GM15510 (cell line): ENCODE results near the gene ADARB2.

Source experiments
- POLR2A ChIP-seq: IDR thresholded peaks from 3 replicates; pipeline ENCODE4 v1.6.1; 2011; ENCODE audit warnings: borderline replicate concordance; ENCODE audit not compliant: insufficient read length; ENCODE audit errors: extremely low read depth

Gene ADARB2

DNA sequence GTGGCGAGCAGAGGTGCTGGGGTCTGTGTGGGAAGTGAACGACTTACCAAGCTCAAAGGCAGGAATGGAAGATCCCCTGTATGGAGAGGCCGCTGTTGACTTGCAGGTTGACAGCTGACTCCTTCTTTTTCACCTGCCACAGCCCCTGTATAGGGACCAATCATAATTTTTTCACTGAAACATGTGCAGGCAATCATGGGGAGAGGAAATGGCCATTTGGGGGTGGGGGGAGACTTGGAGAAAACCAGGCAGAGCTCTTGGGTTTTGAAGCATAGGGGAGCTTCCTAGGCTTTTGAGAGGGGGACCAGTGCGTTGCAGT, 579.8 kb downstream of the ADARB2 start:
- no peak for TF ChIP-seq POLR2A

DNA sequence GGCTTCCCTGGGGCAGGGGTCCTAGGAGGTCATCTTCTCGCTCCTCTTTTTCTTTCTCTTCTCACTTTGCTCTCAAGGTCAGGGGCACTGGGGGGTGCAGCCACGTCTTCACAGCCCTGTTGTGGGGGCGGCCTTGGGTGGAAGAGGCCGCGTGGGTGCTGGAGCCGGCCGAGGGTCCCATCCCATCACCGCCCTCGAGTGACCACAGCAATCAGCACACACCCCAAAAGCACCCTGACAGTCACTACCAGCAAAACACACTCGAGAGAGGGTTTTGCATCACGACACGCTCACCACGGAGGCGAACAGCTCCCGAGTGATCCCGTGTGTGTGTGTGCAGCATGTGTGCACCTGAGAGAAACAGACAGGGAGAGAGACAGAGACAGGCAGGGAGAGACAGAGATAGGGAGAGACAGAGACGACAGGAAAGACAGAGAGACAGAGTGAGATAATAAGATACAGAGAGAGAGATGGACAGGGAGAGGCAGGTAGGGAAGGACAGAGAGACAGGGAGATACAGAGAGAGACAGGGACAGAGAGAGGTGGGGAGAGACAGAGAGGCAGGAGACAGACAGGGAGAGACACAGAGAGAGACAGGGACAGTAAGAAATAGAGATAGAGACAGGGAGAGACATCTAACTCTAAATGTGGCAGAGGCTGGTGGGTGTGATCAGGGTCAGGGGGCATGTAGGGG, 580.3 kb downstream of the ADARB2 start:
- no peak for TF ChIP-seq POLR2A

DNA sequence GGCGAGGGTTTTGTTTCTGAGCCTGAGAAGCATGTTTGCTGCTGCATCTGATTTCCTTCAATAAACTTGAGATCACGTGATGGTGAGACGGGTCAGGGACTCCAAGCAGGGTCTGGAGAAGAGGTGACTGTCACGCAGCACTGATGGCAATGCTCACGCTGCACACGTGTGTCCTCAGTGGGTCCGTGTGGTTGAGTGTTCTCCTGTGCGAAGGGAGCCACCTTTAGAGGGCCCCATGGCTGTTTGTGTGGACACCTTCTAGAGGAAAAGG, 580.8 kb downstream of the ADARB2 start:
- TF ChIP-seq POLR2A: no peak

DNA sequence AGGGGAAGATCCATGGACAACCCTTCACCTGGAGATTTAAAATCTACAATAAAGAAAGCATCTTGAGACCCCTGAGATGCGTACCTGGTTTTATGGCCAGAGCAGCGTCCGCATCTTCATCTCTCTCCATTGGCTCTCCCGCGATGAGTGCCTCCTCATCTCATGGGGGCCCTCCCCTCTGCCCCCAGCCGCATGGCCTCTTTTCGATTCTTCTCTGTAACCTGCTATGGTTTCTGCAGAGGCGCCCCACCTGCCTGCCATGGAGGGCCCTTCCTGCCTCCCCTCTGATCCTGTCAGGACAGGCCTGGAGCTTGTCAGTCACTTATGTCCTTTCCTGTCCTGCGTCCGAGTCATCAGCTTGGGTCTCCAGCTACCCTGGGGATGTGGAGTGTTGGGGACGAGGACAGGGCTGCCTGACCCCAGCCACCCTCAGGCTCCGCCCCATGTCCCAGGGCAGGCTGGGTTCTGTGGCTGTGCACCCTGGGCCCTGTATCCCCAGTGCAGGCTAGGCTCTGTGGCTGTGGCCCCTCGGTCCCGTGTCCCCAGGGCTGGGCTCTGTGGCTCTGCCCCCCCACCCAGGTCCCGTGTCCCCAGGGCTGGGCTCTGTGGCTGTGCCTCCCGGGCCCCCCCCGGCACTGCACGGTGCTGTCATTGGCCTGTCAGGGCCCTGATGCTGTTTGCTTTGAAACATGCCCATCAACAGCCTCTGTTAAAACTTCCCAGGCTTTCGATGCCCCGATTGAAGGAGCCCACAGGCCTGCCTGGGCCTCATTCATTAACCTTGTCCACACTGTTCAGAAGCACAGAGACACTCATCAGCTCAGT, 581.3 kb downstream of the ADARB2 start:
- TF ChIP-seq POLR2A: no peak

DNA sequence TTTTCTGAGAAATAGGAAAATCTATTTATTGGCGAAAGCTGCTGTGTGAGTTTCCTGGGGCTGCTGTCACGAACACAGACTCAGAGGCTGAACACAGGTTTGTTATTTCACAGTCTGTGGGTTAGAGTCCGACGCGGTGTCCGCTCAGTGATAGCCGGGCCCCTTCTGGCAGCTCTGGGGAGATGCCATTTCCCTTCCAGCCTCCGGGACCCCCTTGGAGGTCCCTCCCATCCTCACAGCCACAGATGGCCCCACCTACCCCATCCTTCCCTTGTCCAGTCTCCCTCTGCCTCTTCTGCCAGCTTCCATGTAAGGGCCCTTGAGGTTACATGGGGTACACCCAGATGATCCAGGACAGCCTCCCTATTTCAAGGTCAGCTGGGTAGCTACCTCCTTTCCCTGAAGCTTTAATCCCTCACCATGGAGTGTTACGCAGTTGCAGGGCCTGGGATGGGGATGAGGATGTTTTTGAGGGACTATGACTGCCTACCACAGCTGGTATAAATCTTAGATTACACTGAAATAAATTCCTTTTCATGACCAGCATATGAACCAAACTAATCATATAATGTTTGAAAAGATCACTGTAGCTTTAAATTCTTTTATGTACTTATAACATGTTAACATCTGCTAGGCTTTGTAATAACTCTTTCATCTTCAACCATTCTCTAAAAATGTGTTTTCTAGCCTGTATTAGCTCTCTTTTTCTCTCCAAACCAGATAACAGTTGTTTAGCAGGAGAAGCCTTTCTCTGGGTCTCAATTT, 582.6 kb downstream of the ADARB2 start:
- no peak for TF ChIP-seq POLR2A

DNA sequence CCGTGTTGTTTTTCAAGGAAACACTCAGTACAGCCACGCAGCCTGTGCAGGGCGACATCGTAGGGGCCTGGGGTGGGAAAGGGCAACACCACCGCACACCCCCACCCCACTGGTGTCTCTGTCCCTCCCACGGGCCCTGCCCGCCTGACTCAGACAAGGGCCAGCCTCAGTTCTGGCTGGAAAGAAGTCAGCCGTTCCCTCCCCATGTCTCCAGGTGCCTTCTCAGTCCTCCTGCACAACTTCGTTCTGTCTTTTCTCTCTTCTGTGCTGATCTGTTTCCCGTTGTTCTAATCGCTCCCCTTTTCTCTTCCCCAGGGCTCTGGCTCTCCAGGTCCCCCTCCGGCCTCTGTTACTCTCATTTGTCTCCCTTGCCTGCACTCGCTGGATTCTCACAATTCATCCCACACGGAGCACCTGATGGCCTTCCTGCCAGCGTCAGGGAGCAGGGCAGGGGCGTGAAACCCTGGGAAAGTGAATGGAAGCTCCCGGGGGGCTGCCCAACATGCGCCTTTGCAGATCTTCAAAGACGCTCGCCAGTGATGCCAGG, 583.4 kb downstream of the ADARB2 start:
- no peak for TF ChIP-seq POLR2A

DNA sequence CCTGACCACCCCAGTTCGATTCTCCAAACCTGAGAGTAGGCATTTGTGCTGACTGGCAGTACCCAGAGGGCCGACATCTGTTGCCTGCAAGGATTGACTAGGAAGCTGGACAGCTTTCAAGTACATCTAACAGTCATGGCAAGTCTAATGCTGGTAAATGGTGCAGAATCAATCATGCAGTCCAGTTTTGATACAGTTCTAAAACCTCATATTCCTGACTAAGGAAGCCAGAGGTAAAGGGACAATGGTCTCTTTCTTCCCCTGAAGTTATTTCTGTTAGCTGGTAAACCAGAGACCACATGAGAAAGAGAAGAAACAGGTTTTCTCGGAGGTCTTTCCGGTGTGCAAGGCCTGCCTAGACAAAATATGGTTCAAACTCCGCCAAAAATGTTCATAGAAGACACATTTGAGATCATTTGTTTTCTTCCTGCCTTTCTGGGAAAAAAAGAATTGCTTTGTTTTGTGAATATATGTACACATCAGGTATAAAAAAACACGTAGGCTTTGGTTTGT, 584.0 kb downstream of the ADARB2 start:
- TF ChIP-seq POLR2A: no peak

DNA sequence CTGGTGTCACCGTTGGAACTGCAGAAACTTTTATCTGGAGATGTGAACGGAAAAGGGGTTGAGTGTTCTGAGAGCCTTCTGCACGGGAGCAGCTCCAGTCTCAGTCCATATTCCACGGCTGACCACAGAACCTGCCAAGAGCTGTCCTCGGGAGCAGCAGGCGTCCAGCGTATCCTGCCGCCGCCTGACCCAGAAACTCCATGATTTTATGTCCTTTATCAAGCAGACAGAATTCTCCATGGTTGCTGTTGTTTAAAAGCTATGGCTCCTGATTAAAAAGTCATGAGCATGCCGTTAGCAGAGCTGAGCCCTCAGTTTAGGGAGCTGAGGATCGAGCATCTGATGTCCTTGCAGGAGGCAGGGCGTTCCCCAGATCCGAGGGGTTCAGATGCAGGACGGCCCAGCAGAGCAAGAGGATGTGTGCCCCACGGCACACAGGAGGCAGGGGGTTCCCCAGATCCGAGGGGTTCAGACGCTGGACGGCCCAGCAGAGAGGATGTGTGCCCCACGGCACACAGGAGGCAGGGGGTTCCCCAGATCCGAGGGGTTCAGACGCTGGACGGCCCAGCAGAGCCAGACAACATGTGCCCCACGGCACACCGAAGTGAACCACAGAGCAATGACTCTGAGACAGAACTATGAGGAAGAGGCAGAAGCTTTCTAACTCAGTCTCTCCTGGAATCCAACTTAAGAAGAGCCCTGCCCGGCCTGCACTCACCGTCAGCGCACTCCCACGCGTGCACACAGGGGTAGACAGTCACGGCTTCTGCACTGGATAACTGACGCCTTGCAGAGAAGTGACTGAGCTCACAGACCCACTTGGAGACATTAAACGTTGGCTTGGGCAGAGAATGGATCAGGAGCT, 584.7 kb downstream of the ADARB2 start:
- no peak for TF ChIP-seq POLR2A

DNA sequence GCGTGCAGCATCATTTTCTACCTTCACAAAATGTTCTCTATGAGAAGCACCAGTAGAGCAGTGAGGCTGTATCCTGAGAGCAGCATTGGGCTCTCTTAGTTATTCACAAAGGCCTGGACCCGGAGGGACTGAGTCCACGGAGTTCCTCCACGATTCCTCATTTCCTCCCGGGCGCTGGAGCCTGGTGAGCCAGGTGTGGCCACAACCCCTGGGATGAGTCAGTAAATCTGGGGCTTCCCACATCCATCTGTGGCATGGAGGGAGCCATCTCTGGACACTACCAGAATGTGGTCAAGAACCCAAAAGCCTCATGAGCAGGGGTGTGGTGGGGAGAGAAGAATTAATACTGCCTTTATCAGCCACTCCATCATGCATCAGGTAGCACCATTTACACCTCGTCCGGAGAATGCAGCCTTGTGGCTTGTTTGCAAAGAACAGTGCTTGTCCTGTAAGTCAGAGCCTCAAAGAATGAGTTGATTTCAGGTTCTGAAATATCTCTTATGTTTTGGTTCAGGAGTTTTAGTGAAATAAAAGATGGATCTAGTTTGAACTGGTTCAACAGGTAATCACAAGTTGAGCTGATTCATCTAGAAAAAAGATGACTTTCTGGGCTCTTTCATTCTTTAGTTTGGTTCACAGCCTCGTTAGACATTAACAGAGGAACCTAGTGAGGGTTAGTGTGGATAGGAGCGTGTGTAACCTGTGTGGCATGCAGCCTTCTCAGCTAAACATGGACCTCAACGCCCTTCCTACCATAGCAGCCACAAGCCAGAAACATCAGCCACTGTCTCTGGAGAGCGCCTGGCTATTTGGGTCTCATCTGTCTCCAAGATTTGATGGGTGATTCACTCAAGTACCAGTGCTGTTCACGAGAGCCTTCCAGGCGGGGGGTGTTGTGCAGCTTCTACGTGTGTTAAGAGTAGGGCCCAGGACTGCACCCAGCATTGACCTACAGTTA, 586.0 kb downstream of the ADARB2 start:
- TF ChIP-seq POLR2A: no peak

DNA sequence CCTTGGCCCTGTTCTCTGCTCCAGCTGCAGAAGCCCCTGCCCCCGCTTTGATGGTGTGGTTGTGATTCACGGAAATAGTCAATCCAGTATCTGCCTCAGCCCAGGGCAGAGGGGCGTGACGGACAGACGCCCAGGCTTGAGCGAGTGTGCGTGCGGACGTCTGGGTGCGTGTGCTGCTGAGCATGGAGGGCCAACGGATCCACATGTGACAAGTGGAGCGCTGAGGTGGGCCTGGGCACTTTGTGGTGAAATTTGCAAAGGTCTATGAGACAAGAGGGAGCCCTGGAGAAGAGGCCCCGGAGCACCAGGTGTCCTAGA, 586.7 kb downstream of the ADARB2 start:
- TF ChIP-seq POLR2A: no peak

DNA sequence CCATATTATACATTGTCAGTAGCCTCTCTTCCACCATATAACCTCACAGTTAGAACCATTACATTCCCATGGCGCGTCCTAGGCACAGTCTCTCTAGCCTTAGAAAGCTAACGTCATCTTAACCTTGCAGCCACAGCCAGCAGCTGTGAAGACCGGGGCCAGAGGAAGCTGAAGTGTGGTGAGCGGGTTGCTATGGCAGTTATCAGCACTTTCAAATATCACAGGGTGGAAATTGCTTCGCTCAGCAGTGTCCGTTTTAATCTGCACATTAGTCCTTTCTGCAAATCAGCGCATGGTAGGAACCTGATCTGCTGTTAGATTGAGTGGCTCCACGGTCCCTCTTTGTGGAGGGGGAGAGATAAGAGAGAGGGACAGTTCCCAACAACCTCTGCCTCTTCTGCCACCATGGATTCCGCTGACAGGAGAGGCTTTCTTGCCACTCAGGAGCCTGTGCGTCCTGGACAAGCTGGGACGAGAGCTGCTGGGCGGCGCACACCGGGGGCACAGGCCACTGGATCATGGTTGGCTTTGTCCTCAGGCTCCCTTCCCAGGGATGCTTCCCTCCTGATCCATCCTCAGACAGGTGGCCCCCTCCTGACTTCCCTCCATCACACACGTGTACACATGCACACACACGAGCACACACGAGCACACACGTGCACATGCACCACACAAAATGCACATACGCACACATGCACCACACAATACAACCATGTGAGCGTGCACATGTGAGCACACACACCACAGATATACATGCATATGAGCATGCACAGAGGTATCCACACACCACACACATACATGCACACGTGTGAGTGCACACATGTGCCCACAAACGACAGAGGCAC, 587.3 kb downstream of the ADARB2 start:
- TF ChIP-seq POLR2A: no peak

DNA sequence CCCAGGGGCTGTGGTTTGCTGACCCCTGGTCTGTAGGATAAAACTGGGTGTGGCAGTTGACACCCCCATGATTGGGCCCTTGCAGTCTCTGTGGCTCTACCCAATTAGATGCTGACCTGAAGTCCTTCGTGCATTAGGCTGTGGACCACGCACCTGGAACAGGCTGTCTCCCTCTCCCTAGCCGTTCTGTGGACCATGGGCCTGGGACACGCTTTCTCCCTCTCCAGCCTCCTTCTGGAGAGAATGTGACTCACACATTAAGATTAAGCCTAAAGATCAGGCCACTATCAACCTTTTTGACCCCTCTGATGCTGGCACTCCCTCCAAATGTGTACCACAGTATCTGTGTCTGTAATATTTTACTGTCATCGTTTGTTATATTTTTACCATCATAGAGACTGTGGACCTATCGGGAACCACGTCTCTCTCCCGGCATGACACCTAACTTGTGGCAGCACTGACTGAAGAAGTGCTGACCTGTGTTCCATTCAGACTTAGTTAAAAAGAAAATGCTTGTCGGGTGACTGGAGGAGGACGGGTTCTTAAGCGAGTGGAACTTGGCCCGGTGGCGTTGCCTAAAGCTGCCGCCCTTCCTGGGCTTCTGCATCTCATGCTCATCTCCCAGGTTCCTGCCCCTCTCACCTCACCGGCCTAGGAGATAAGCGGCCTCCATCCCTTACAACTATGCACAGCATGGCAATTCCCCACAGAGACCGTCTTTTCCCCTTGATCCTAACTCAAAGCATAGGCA, 588.3 kb downstream of the ADARB2 start:
- no peak for TF ChIP-seq POLR2A
